B cell (primary cell): Measurements from ENCODE around the gene FABP2.
"Not testable (repeated sequence)": the region's sequence is repeated elsewhere in the genome, so short reads cannot be mapped to it uniquely, and the experiment has no call there.

Experiments
- EZH2 ChIP-seq: IDR thresholded peaks from 2 replicates; pipeline ENCODE4 v1.6.1; 2012; ENCODE audit warnings: borderline replicate concordance, low read depth, mild to moderate bottlenecking, moderate library complexity, low read length; ENCODE audit not compliant: insufficient read depth, poor library complexity, severe bottlenecking
- TF ChIP-seq, protein P1 (sequence below): fragments of 200-600 bp; IDR thresholded peaks from one replicate; pipeline ENCODE4 v1.8.0; 2022; ENCODE audit warnings: antibody characterized with exemption, mild to moderate bottlenecking

DNA sequence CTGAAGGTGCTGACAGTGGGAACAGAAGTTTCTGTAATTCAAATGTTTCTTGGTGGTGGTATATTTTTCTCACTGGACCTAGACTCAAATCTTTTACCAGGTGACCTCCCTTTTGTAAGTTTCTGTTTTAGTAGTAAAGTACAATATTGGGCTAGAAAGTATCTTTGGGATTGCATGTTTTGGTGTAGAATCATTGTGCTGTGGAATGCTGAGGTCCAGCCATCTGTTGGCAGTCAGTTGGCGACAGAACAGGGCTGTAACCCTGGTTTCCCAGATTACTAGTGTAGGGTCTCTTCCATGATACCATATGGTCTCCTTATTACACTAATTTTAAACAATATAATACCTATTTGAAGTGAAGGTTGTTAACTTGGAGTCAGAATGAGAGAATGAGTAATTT lies 34.9 kb upstream of the FABP2 start:
- TF ChIP-seq, protein P1, sequence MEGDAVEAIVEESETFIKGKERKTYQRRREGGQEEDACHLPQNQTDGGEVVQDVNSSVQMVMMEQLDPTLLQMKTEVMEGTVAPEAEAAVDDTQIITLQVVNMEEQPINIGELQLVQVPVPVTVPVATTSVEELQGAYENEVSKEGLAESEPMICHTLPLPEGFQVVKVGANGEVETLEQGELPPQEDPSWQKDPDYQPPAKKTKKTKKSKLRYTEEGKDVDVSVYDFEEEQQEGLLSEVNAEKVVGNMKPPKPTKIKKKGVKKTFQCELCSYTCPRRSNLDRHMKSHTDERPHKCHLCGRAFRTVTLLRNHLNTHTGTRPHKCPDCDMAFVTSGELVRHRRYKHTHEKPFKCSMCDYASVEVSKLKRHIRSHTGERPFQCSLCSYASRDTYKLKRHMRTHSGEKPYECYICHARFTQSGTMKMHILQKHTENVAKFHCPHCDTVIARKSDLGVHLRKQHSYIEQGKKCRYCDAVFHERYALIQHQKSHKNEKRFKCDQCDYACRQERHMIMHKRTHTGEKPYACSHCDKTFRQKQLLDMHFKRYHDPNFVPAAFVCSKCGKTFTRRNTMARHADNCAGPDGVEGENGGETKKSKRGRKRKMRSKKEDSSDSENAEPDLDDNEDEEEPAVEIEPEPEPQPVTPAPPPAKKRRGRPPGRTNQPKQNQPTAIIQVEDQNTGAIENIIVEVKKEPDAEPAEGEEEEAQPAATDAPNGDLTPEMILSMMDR: not testable (repeated sequence)
- not testable (repeated sequence) for TF ChIP-seq EZH2
